ENCODE measurements around the gene PAPLN. TPM values are rescaled to one million over a fixed set of nuclear protein-coding genes. Genes with fewer than 3 reads are reported as not detected.

The PAPLN gene
- total and polyA plus RNA-seq, 2 of the 8 experiments (the other 6 are each of a cell fraction or from before 2014, with no cell fraction given), result 14.8 to 25.6 TPM

DNA sequence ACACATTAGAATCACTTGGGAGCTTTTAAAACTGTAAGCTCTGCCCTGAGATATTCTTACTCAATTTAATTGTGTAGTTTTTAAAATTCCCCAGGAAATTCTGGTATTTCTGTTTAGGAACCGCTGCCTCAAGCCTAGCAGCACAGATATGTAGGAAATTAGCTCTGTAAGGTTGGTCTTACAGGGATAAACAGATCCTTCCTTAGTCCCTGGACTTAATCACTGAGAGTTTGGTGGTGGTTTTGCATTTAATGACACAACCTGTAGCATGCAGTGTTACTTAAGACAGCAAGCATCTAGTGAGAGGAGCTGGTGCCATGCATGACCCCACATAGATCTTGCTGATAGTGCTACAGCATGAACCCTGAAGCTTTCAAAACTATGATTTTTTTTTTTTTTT lies 19.9 kb upstream of the PAPLN start:
- Histone ChIP-seq H3K4me3 (ENCODE audit: extremely low read depth in 1 of 4, insufficient read depth in 2 of 4, low read depth in 3 of 4, low read length in 4 of 4) (no peak overlapping the region), H3K23ac (ENCODE audit: insufficient read length) (no peak overlapping the region), H2BK12ac (ENCODE audit: low read depth, low read length) (no peak overlapping the region)

More for the DNA sequence above, 19.9 kb upstream of the PAPLN start:
- FAIRE-seq, result no peak
- no peak overlapping the region for H3K4me2 ChIP-seq (ENCODE audit: insufficient read depth in 1 of 2, low read depth in 2 of 2, low read length in 2 of 2)
- H2BK20ac ChIP-seq (ENCODE audit: low read length), result no peak overlapping the region
- POLR2A ChIA-PET (ENCODE audit: partially characterized antibody), result interaction anchor here (0.8 to 1.2 kb wide), 5 partner anchors 9 to 42 kb away, joined by 3 to 4 read pairs (median 4); no protein-coding TSS in a partner anchor
- no peak overlapping the region for H3K27ac ChIP-seq (ENCODE audit: low read depth, low read length)
- no peak overlapping the region for H3K9ac ChIP-seq (replicated peaks in 1 of 4; ENCODE audit: extremely low read depth in 1 of 4, low read depth in 3 of 4, low read length in 3 of 4)
- H3K79me1 ChIP-seq (ENCODE audit: low read depth, low read length), result no peaks in the 10 kb centered on the region
- H4K5ac ChIP-seq (ENCODE audit: insufficient read length, low read depth, low read length), result no peak overlapping the region
- no peaks in the 10 kb centered on the region; a peak in 1 of 7 replicates for H3K4me1 ChIP-seq (replicated peaks in 1 of 4; ENCODE audit: control insufficient read depth in 3 of 4, insufficient read depth in 4 of 4, low read length in 3 of 4)
- H2BK120ac ChIP-seq (replicated peaks; ENCODE audit: low read depth, low read length), result no peak overlapping the region
- H3K14ac ChIP-seq (ENCODE audit: insufficient read length), result no peak overlapping the region
- TF ChIP-seq POLR2A (IDR thresholded peaks at IDR 0.05; ENCODE audit: control extremely low read depth in 1 of 2, low read depth in 2 of 2, low read length in 2 of 2) (no peak), EZH2 (IDR thresholded peaks at IDR 0.05; ENCODE audit: low read depth, low read length, severe bottlenecking) (no peak), SP4 (IDR thresholded peaks at IDR 0.05; ENCODE audit: low read length) (no peak), RNF2 (IDR thresholded peaks at IDR 0.05; ENCODE audit: borderline replicate concordance, low read depth, low read length, missing control alignments, poor library complexity, severe bottlenecking) (no peak), RXRA (IDR thresholded peaks at IDR 0.05; ENCODE audit: insufficient read depth, low read depth, low read length) (no peak), SRF (IDR thresholded peaks at IDR 0.05; ENCODE audit: low read depth, low read length) (no peak), CBX5 (IDR thresholded peaks at IDR 0.05; ENCODE audit: low read depth, low read length) (no peak), TBP (IDR thresholded peaks at IDR 0.05; ENCODE audit: low read depth, low read length) (no peak), TAF1 (IDR thresholded peaks at IDR 0.05; ENCODE audit: low read depth, low read length) (no peak), HDAC2 (IDR thresholded peaks at IDR 0.05; ENCODE audit: borderline replicate concordance in 1 of 2, low read depth in 2 of 2, low read length in 2 of 2) (no peak), TEAD4 (IDR thresholded peaks at IDR 0.05; ENCODE audit: low read depth, low read length) (no peak), GTF2F1 (IDR thresholded peaks at IDR 0.05; ENCODE audit: borderline replicate concordance, low read depth, low read length) (no peak)
- TF ChIP-seq, protein P1, sequence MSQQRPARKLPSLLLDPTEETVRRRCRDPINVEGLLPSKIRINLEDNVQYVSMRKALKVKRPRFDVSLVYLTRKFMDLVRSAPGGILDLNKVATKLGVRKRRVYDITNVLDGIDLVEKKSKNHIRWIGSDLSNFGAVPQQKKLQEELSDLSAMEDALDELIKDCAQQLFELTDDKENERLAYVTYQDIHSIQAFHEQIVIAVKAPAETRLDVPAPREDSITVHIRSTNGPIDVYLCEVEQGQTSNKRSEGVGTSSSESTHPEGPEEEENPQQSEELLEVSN (IDR thresholded peaks at IDR 0.05), result no peak
- WGBS, 2 experiments (ENCODE audit: extremely low coverage in 1 of 2, insufficient coverage in 1 of 2, insufficient read length in 1 of 2, insufficient replicate concordance in 2 of 2, low coverage in 1 of 2, low lambda C conversion rate in 2 of 2, missing lambda C conversion rate in 1 of 2), result 83% methylated on average over 1 of the region's 1 CpG; no CpG with 5 or more reads in 1 of the 2 experiments
- H3K36me3 ChIP-seq (ENCODE audit: control insufficient read depth in 2 of 4, insufficient read depth in 4 of 4, low read length in 3 of 4), result peaks cover 6 to 36% (median 16%) of the 10 kb centered on the region in 4 experiments; a peak in 7 of 8 replicates
- no peak overlapping the region for H2AK5ac ChIP-seq (ENCODE audit: low read depth, low read length)
- H2BK15ac ChIP-seq (ENCODE audit: low read length), result no peak overlapping the region
- no peaks in the 10 kb centered on the region for H3K23me2 ChIP-seq (ENCODE audit: low read depth, low read length)
- DNase-seq (ENCODE audit: low read depth in 1 of 2, low spot score in 2 of 2), result no peak
- no peak overlapping the region for H3K18ac ChIP-seq (ENCODE audit: extremely low read depth, low read length)
- no peak overlapping the region for H2AFZ ChIP-seq (ENCODE audit: low read length)
- peaks cover 1 to 3% of the 10 kb centered on the region in 2 experiments for H4K20me1 ChIP-seq (replicated peaks in 1 of 2; ENCODE audit: control insufficient read depth in 1 of 2, insufficient read depth in 2 of 2, low read length in 2 of 2)
- no peaks in the 10 kb centered on the region for H3K27me3 ChIP-seq (replicated peaks in 1 of 4; ENCODE audit: control insufficient read depth in 3 of 4, extremely low read depth in 1 of 4, insufficient read depth in 3 of 4, low read length in 3 of 4)
- H3K4ac ChIP-seq (replicated peaks; ENCODE audit: insufficient read length, low read depth, low read length), result no peak overlapping the region
- no peaks in the 10 kb centered on the region for H3K79me2 ChIP-seq (ENCODE audit: control insufficient read depth in 1 of 2, insufficient read depth in 2 of 2, low read length in 2 of 2)
- CTCF ChIA-PET (ENCODE audit: partially characterized antibody), result interaction anchor here (1.2 to 4.2 kb wide), 2 partner anchors 15 to 31 kb away, joined by 3 to 17 read pairs; no protein-coding TSS in a partner anchor
- H4K8ac ChIP-seq (ENCODE audit: extremely low read depth, insufficient read depth, low read length), result no peak overlapping the region
- H3K9me3 ChIP-seq (ENCODE audit: insufficient read depth in 2 of 2, low read depth in 1 of 2, low read length in 1 of 2), result no peaks in the 10 kb centered on the region
- H4K91ac ChIP-seq (replicated peaks; ENCODE audit: insufficient read length, low read length), result no peak overlapping the region
- H2BK5ac ChIP-seq (ENCODE audit: low read depth, low read length), result no peak overlapping the region
- H3K56ac ChIP-seq (replicated peaks; ENCODE audit: insufficient read length, low read depth, low read length), result no peak overlapping the region

All from H1 (cell line).